NOMO-1 treated with dmso at 0.1 percent for 144 hours (cell line): ENCODE results near the gene ASPHD2.
A peak's percentile ranks its signal among the peaks of the same experiment; 100 is the strongest.
"Not testable (repeated sequence)": the region's sequence is repeated elsewhere in the genome, so short reads cannot be mapped to it uniquely, and the experiment has no call there.

Experiments used
- DNase-seq: peaks from one replicate; lab custom pipeline; 2025; ENCODE audit not compliant: unreplicated experiment; lab: John Stamatoyannopoulos, UW

Gene ASPHD2, protein sequence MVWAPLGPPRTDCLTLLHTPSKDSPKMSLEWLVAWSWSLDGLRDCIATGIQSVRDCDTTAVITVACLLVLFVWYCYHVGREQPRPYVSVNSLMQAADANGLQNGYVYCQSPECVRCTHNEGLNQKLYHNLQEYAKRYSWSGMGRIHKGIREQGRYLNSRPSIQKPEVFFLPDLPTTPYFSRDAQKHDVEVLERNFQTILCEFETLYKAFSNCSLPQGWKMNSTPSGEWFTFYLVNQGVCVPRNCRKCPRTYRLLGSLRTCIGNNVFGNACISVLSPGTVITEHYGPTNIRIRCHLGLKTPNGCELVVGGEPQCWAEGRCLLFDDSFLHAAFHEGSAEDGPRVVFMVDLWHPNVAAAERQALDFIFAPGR

GRCh38 chr22:26428515-26429457 lies at the start of gene ASPHD2:
TSS of gene ASPHD2 (plus strand) at chr22:26429260. CDS start at chr22:26433616, 4,356 bp downstream.
- DNase-seq, result peak; percentile 81

DNA sequence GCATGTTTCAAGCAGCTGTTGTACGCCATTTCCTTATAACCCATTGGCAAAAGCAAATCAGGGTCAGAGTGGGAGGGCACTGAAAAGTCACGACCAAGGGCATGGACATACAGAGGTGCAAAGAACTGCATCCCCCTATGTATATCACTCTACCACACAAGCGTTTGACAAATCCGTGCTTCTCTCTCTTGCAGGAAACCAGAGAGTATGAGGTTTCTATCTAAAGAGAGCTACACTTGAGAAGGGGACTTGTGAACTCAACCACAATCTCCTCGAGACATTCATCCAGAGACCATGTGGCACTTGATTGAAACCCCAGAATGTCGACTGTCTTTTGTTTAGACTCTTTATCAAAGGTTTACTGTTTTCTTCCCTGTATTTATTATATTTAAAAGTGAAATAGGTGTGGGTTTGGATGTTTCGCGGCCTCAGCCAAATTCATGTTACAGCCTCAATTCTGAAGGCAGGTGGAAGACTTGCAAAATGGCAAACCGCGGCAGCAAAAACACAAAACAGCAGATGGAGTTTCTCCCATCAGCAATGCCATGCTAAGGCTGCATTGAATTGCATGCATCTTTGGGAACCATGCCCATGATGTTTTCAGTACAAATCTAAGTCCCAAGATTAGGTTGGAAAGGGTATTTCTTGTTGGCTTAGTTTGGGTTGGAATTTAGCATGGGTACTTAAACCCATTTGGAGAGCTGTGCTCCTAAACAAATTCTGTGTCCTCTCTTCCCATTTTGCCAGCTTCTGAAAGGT lies 48.8 kb upstream of the ASPHD2 start:
- DNase-seq, result no peak

GRCh38 chr22:26382782-26383181 lies 46.3 kb upstream of the ASPHD2 start:
- no peak for DNase-seq

GRCh38 chr22:26383968-26384556 lies 45.0 kb upstream of the ASPHD2 start:
- DNase-seq, result no peak

- peak; percentile 17 for DNase-seq
Observed at GRCh38 chr22:26385164-26385563, 43.9 kb upstream of the ASPHD2 start.

- DNase-seq, result no peak
Observed at GRCh38 chr22:26389125-26389524, 39.9 kb upstream of the ASPHD2 start.

DNA sequence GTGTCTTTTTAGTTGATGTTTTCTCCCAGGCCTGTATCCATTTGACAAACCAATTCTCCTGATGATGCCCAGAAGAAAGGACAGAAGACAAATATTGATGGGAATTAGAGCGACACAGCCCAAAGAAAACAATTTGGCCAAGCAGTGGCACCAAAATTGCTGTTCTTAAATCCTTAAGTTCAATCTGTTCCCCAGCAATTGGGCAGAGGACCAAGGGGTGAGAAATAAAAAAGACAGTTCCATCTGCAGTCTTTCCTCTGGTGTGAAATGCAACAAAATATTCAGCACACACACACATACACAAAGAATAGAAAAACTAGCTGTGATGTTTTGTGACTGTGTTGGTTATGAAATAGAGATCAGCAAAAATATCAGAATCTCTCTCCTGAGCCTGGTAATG lies 38.0 kb upstream of the ASPHD2 start:
- DNase-seq, result no peak

DNA sequence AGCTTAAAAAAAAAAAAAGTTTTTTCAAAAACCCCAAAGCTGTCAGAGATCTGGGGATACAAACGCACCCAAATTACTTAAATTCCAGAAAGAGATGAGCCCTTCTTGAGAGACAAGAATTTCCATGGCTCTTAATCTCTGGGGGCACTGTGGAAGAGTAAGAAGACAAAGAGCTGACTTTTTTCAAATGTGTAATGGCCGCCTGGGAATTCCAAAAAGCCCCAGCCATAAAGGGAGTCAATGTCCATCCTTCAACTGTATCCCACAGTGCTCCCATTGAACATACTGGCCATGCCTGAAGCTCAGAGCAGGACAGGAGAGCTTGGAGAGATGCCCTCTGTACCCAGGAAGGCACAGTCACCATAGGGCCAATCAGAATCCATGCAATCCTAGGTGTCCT lies 37.4 kb upstream of the ASPHD2 start:
- no peak for DNase-seq

DNA sequence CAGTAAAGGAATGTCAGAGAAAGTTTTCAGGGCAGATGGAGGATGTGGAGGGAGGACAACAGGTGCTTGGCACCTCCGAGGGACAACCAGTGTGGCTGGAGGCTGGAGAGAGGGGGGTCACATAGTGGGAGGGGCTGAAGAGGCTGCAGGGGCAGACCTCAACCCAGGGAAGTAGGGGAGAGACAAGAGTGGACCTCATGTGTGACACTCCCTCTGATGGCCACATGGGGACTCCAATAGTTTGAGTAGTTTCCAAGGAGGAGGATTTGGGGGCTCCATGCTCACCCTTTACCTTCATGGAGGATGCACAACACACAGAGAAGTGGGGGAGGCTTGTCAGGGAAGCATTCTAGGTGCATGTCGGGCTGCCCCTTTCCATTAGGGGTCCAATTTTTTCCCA lies 35.1 kb upstream of the ASPHD2 start:
- no peak for DNase-seq

GRCh38 chr22:26394777-26395176 lies 34.3 kb upstream of the ASPHD2 start:
- DNase-seq, result no peak

DNA sequence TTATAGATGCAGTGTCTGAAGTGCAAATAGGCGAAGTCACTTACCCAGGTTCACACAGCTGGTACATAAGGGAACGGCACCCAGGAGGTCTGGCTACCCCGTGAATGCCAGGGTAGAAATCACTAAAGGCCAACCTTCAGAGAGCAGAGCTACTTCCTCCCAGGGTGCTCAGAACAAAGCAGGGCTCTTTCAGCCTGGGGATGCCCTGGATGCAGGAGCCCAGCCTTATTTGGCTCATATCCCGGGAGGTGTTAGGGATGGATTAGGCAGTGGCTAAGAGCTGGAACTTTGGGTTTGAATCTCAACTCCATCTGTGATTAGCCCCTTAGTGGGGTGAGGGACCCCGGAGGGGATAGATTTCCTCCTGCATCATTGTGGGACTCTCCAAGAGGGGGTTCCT lies 33.1 kb upstream of the ASPHD2 start:
- DNase-seq, result no peak

DNA sequence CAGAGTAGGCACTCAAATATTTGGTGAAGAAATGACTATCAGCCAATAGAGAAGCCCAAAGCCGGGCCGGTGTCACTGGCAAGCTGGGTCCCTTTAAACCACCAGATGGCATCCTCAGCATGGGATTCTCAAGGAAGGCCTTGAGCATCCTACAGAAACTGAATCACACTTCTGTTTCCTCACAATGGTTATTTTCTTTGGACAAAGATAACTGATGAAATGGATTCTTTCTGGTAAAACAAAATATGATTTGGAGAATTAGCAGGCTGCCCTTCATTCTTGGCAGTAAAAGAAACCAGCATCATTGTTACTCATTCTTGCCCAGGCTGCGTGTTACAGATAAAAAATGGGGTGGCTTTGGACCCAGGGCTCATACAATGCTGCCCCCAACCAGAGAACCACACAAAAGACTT lies 30.3 kb upstream of the ASPHD2 start:
- DNase-seq, result no peak

DNA sequence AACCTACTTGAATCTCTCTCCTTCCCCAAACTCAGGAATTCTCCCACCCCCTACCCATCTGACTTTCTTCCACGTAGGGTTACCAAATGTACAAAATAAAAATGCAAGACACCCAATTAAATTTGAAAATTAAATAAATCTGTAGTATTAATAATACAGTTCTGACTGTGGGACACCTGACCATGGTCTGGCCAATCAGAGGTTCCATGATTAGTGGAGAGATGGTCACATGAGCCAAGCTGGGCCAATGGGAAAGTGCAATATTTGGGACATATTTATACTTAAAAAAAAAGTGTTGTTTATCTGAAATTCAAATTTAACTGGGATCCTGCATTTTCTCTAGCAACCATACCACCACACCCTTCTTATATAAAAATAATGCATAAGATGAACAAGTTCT lies 29.8 kb upstream of the ASPHD2 start:
- DNase-seq, result no peak

DNA sequence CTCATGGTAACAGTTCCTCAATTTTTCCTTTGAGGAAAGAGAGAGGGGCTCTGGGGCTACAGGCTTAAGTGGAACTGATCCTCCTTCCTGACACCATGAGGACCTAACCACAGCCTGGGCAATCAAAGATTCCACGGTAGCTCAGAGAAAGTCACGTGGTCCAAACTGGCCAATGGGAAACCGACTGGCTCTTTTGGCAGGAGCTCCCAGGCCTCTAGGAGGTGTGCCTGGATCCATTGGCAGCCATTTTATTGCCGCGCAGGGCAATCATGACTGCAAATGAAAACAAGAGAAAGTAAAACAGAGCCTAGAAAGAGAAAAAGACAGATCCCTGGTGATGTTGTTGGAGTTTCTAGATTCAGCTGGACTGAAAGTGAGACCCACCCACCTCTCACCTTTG lies 27.3 kb upstream of the ASPHD2 start:
- DNase-seq, result no peak

DNA sequence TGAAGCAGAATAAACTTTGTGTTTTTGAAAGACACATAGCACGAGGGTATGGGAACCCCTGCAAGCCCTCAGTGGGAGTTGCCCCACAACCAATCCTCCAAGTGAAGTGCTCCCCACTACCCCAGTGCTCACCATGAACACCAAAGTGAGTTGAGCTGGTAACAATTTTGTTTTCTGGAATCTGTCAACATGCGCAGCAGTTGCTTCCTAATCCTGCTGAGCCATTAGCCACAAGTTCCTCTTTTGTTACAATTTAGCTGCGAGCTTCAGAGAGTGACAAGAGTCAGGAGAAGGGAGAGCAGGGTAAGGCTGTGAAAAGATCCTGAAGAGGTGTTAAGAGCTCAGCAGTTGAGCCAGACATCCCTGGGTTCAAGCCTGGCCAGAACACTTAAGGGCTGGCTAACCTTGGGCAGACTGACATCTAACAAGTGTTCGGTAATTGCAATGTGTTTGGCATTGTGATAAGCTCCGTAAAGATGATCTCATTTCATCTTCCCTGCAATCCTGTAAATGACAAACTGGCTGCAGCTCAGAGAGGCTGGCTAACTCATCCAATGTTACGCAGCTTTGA lies 24.1 kb upstream of the ASPHD2 start:
- peak; percentile 66 for DNase-seq

DNA sequence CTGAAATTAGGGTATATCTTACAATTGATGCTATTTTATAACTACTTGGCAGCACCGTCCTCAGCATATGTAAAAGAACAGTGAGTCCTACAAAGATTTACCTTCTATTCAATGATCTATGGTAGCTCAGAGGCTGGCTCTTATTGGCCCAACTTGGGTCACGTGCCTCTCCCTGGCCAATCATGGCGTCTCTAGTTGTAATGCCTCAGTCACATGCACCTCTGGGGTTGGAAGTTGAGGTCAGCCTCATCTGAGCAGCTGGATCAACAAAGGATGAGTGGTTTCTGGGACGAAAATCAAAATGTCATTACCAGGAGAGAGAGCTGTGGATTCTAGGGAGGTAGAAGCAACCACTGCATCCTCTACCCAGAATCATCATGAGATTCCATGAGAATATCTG lies 22.9 kb upstream of the ASPHD2 start:
- no peak for DNase-seq

DNA sequence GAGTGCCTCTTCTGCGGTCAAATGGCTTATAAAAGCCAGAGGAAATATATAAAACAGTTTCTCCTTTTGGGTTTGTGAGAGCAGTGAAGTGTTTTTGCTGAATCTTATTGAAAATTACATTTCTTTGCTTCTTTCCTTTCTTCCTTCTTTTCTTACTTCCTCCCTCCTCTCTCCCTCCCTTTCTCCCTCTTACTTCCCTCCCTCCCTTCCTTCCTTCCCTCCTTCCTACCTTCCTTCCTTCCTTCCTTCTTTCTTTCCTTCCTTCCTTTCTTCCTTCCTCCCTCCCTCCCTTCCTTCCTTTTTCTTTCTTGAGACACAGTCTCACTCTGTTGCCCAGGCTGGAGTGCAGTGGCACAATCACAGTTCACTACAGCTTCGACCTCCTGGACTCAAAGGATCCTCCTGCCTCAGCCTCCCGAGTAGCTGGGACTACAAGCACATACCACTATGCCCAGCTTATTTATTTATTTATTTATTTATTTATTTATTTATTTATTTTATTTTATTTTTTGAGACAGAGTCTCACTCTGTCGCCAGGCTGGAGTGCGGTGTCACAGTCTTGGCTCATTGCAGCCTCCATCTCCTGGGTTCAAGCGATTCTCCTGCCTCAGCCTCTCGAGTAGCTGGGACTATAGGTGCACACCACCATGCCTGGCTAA lies 20.4 kb upstream of the ASPHD2 start:
- not testable (repeated sequence) for DNase-seq

- DNase-seq, result no peak
Observed at GRCh38 chr22:26409719-26410335, 19.2 kb upstream of the ASPHD2 start.

GRCh38 chr22:26410386-26410785 lies 18.7 kb upstream of the ASPHD2 start:
- DNase-seq, result no peak

- no peak for DNase-seq
Observed at GRCh38 chr22:26414347-26414746, 14.7 kb upstream of the ASPHD2 start.
